ENCODE measurements around the gene UNK. TPM values are rescaled to one million over a fixed set of nuclear protein-coding genes. Genes with fewer than 3 reads are reported as not detected.

The UNK gene
- total and polyA plus RNA-seq, 9 donors: 12.7 to 58.1 (median 39.9) TPM

DNA sequence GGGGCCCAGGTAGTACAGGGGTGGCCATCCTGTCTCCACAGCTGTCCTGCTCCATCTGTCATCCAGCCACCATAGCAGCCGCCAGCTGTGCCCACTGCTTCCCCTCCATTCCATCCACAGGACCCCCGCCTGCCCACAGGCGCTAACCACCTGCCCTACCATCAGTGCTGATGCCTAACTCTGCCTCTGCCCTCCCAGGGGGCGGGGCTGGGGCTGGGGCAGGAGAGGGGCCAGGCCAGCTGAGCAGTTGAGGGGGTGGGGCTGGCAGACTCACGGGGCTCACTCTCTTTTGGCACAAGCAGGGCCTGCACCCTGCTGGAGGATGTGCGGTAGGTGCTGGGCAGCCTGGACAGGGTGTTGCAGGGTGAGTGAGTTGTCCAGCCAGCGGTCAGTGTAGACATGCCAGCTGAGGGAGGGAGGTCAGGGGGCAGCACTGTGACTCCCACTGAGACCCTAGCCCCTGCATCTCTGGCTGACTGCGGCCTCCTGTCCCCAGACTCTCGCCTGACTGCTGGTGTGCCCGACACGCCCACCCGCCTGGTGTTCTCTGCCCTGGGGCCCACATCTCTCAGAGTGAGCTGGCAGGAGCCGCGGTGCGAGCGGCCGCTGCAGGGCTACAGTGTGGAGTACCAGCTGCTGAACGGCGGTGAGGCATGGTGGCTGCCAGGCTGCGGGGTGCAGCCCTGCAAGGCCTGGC, 29.3 kb upstream of the UNK start:
- no peaks in the 10 kb centered on the region for H3K27me3 ChIP-seq
- TF ChIP-seq POLR2A (IDR thresholded peaks at IDR 0.05) (no peak), EP300 (IDR thresholded peaks at IDR 0.05) (no peak)
- TF ChIP-seq, protein P1, sequence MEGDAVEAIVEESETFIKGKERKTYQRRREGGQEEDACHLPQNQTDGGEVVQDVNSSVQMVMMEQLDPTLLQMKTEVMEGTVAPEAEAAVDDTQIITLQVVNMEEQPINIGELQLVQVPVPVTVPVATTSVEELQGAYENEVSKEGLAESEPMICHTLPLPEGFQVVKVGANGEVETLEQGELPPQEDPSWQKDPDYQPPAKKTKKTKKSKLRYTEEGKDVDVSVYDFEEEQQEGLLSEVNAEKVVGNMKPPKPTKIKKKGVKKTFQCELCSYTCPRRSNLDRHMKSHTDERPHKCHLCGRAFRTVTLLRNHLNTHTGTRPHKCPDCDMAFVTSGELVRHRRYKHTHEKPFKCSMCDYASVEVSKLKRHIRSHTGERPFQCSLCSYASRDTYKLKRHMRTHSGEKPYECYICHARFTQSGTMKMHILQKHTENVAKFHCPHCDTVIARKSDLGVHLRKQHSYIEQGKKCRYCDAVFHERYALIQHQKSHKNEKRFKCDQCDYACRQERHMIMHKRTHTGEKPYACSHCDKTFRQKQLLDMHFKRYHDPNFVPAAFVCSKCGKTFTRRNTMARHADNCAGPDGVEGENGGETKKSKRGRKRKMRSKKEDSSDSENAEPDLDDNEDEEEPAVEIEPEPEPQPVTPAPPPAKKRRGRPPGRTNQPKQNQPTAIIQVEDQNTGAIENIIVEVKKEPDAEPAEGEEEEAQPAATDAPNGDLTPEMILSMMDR (IDR thresholded peaks at IDR 0.05): no peak
- intact Hi-C loops (cut with DNase I): no loop called here
- H3K4me3 ChIP-seq: no peak overlapping the region
- H3K27ac ChIP-seq: no peak overlapping the region
- no peaks in the 10 kb centered on the region for H3K9me3 ChIP-seq
- H3K36me3 ChIP-seq: no peaks in the 10 kb centered on the region
- peak in 1 of 5 donors; percentile 36 for DNase-seq
- 78 to 83% (median 82%) methylated on average over 20 of the region's 20 CpGs for WGBS, 3 donors
- H3K4me1 ChIP-seq (ENCODE audit: insufficient read depth): peaks cover 3% of the 10 kb centered on the region

DNA sequence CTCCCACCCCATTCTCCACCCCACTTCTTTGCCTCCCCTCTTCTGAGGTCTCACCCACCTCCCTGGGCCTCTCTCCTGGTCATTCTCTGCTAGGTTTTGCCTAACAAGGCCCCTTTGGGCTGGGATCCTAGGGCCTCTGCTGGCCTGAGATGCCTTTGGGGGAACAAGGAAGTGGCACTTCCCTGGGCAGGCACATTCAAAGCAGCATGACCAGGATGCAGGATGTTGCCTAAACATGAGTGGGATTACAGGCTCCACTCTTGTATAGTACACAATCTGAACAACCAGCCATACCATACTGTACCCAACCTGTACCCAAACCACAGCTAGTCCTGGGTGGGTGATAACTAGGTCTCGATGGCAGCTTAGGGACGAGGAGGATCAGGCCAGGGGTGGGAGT, 28.6 kb upstream of the UNK start:
- H3K4me3 ChIP-seq: no peak overlapping the region
- intact Hi-C loops (cut with DNase I): no loop called here
- H3K4me1 ChIP-seq (ENCODE audit: insufficient read depth): peaks cover 3% of the 10 kb centered on the region
- TF ChIP-seq EP300 (IDR thresholded peaks at IDR 0.05) (no peak), POLR2A (IDR thresholded peaks at IDR 0.05) (no peak)
- TF ChIP-seq, protein P1 (IDR thresholded peaks at IDR 0.05): no peak
- H3K27ac ChIP-seq: no peak overlapping the region
- H3K9me3 ChIP-seq: no peaks in the 10 kb centered on the region
- no peaks in the 10 kb centered on the region for H3K36me3 ChIP-seq
- WGBS, 3 donors: 75 to 95% (median 94%) methylated on average over 2 of the region's 2 CpGs
- no peak for DNase-seq
- H3K27me3 ChIP-seq: no peaks in the 10 kb centered on the region

DNA sequence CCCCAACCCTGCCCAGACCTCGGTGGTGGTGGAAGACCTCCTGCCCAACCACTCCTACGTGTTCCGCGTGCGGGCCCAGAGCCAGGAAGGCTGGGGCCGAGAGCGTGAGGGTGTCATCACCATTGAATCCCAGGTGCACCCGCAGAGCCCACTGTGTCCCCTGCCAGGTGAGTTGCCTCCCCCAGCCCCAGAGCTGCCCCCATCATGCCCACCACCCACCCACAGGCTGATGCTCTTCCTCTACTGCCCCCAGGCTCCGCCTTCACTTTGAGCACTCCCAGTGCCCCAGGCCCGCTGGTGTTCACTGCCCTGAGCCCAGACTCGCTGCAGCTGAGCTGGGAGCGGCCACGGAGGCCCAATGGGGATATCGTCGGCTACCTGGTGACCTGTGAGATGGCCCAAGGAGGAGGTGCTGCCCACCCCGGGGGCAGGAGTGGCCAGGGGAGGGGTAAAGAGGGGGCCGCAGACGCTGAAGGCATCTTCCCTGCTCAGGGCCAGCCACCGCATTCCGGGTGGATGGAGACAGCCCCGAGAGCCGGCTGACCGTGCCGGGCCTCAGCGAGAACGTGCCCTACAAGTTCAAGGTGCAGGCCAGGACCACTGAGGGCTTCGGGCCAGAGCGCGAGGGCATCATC, 28.0 kb upstream of the UNK start:
- no peaks in the 10 kb centered on the region for H3K36me3 ChIP-seq
- H3K4me3 ChIP-seq: no peak overlapping the region
- intact Hi-C loops (cut with DNase I): no loop called here
- TF ChIP-seq POLR2A (IDR thresholded peaks at IDR 0.05): no peak
- TF ChIP-seq EP300 (IDR thresholded peaks at IDR 0.05): no peak
- TF ChIP-seq, protein P1 (IDR thresholded peaks at IDR 0.05): no peak
- no peak overlapping the region for H3K27ac ChIP-seq
- H3K27me3 ChIP-seq: no peaks in the 10 kb centered on the region
- peaks cover 3% of the 10 kb centered on the region for H3K4me1 ChIP-seq (ENCODE audit: insufficient read depth)
- DNase-seq: peak in 1 of 5 donors; percentile 36
- no peaks in the 10 kb centered on the region for H3K9me3 ChIP-seq
- 82 to 91% (median 89%) methylated on average over 28 to 29 of the region's 29 CpGs for WGBS, 3 donors

DNA sequence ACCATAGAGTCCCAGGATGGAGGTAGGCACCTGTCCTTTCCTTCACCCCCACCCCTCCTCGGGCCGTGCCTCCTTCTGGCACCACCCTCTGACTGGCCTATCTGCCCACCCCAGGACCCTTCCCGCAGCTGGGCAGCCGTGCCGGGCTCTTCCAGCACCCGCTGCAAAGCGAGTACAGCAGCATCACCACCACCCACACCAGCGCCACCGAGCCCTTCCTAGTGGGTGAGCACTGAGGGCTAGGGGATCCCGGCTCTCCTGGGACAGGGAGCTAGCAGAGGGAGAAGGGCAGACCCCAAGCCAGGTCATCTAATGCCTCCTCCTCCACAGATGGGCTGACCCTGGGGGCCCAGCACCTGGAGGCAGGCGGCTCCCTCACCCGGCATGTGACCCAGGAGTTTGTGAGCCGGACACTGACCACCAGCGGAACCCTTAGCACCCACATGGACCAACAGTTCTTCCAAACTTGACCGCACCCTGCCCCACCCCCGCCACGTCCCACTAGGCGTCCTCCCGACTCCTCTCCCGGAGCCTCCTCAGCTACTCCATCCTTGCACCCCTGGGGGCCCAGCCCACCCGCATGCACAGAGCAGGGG, 27.4 kb upstream of the UNK start:
- no peaks in the 10 kb centered on the region for H3K36me3 ChIP-seq

More for the DNA sequence above, 27.4 kb upstream of the UNK start:
- H3K9me3 ChIP-seq: no peaks in the 10 kb centered on the region
- TF ChIP-seq POLR2A (IDR thresholded peaks at IDR 0.05): no peak
- no peaks in the 10 kb centered on the region for H3K27me3 ChIP-seq
- intact Hi-C loops (cut with DNase I): no loop called here
- H3K4me1 ChIP-seq (ENCODE audit: insufficient read depth): peaks cover 3% of the 10 kb centered on the region
- 90 to 93% (median 92%) methylated on average over 15 to 21 of the region's 21 CpGs for WGBS, 3 donors
- no peak overlapping the region for H3K27ac ChIP-seq
- H3K4me3 ChIP-seq: no peak overlapping the region
- no peak for DNase-seq

Data from ovary (tissue), 9 donors.